ENCODE measurements around the gene PSMC1.

Gene PSMC1

DNA sequence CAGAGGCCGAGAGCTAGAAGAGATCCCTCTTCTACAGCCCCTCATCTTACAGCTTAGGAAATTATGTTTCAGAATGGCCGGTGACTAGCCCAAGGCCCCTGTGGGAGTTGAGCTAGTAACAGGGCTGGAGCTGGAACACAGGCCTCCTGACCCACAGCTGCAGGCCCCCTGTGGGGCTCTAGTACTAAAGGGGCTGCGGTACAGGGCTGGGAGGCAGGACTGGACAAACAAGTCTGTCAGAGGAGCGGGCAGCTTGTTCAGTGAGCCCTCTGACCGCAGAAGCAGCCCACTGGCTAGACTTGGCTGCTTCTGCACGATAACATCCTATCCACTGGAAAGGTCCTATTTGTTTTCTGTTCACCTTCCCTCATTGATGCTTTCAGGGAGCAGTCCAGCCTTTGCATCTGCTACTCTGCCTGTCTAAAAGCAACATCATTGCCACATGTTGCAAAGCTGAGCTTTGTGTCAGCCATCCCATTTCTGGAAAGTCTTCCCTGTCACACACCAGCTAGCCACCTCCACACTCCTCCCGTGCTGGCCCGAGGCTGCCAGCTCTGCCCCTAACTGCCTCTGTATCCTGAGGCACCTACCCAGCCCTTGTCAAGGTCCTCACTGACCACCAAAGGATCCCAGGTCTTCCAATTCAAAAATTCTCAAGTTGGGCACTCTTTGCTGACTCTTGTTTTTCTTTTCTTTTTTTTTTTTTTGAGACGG is 10.2 kb downstream of the PSMC1 start:
- no peak overlapping the region for H3K4me3 ChIP-seq (ENCODE audit: low read depth, low read length)
- in situ Hi-C loops (cut with HindIII; ENCODE audit: low sequenced_read_pairs): no loop called here
- no peak for DNase-seq (ENCODE audit: low read depth)
- TF ChIP-seq CTCF (IDR thresholded peaks at IDR 0.05; ENCODE audit: low read depth, low read length, missing control alignments): no peak

DNA sequence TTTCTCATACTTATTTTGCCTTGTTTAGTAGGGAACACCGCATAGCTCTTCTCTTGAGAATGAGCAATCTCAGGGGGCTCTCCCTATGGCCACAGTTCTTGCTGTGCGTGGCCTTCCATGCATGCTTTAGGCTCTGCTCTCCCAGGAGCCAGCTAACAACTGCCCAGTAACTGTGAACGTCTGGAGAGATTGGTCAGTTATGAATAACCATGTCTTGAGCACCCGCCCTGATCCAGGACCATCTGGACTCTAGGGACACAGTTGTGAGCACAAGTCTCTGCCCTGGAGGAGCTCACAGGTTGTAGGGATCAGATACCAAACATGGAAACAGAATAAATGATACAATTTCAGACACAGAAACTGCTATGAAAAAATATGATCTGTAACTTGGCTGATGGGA is 12.1 kb downstream of the PSMC1 start:
- in situ Hi-C loops (cut with HindIII; ENCODE audit: low sequenced_read_pairs): no loop called here
- H3K4me3 ChIP-seq (ENCODE audit: low read depth, low read length): no peak overlapping the region
- TF ChIP-seq CTCF (IDR thresholded peaks at IDR 0.05; ENCODE audit: low read depth, low read length, missing control alignments): no peak

DNA sequence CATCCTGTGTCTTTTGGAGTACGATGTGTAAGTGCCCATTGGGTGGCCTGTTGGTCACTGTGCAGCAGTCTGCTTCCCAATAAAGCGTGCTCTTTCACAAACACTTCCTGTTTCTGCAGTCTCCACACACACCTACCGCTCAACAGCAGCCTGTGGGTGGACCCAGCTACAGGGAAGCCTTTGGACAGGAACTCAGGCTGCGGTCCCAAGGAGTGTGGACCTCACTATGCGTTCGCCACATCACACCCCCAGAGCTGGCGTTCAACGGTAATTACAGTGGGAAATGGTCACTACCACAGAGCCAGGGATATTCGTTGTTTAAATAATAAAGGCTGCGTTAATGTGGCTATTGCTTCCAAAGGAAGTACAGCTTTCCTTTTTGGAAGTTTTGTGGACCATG is 16.2 kb downstream of the PSMC1 start:
- in situ Hi-C loops (cut with HindIII; ENCODE audit: low sequenced_read_pairs): no loop called here
- no peak overlapping the region for H3K4me3 ChIP-seq (ENCODE audit: low read depth, low read length)
- no peak for TF ChIP-seq CTCF (IDR thresholded peaks at IDR 0.05; ENCODE audit: low read depth, low read length, missing control alignments)

More for the DNA sequence above, 12.1 kb downstream of the PSMC1 start:
- DNase-seq (ENCODE audit: low read depth): no peak

GRCh38 chr14:90273532-90273931 is 17.2 kb downstream of the PSMC1 start:
- in situ Hi-C loops (cut with HindIII; ENCODE audit: low sequenced_read_pairs): no loop called here
- TF ChIP-seq CTCF (IDR thresholded peaks at IDR 0.05; ENCODE audit: low read depth, low read length, missing control alignments): no peak
- no peak for DNase-seq (ENCODE audit: low read depth)
- no peak overlapping the region for H3K4me3 ChIP-seq (ENCODE audit: low read depth, low read length)

More for the DNA sequence above, 16.2 kb downstream of the PSMC1 start:
- DNase-seq (ENCODE audit: low read depth): no peak

GRCh38 chr14:90274019-90274418 is 17.7 kb downstream of the PSMC1 start:
- no peak overlapping the region for H3K4me3 ChIP-seq (ENCODE audit: low read depth, low read length)
- no peak for DNase-seq (ENCODE audit: low read depth)
- in situ Hi-C loops (cut with HindIII; ENCODE audit: low sequenced_read_pairs): no loop called here
- no peak for TF ChIP-seq CTCF (IDR thresholded peaks at IDR 0.05; ENCODE audit: low read depth, low read length, missing control alignments)

DNA sequence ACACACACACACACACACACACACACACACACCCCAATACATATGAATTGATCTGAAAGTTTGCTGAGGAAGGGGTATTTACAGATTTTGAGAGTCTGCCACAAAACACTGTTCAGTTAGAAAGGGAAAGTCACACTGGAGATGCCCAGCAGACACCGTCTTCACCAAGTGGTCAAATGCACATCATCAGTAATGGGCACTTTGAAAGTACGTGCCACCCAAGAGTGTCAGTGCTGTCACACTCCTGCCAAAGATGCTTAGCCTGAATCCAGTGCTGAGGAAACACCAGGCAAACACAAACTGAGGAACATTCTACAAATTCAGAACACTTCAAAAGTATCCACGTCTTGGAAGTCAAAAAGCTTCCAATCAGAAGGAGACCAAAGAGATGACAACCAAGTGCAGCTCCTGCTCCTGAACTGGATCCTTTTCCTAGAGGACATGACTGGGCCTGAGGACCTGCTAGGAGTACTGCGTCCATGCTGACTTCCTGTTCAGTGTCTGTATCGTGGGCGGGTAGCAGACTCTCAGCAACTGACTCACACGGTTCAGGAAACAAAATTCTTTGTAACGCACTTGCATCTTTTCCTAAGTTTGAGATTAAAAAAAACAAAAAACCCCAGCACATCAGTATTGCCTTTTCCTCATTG is 18.6 kb downstream of the PSMC1 start:
- no peak for DNase-seq (ENCODE audit: low read depth)
- no peak for TF ChIP-seq CTCF (IDR thresholded peaks at IDR 0.05; ENCODE audit: low read depth, low read length, missing control alignments)
- H3K4me3 ChIP-seq (ENCODE audit: low read depth, low read length): no peak overlapping the region
- in situ Hi-C loops (cut with HindIII; ENCODE audit: low sequenced_read_pairs): no loop called here

Measured in astrocyte of the cerebellum (primary cell).